Raji (cell line): ENCODE results near the gene LBHD2.

Source experiments
- POLR2A ChIP-seq: IDR thresholded peaks from 2 replicates; pipeline ENCODE4 v1.6.1; 2011; ENCODE audit warnings: low read depth, low read length, control low read depth; ENCODE audit not compliant: insufficient read depth

Gene LBHD2

GRCh38 chr14:103064436-103064835, 19.6 kb upstream of the LBHD2 start:
- TF ChIP-seq POLR2A, result no peak

- no peak for TF ChIP-seq POLR2A
These were observed 19.0 kb upstream of the LBHD2 start for GRCh38 chr14:103064978-103065377.

GRCh38 chr14:103065861-103066260, 18.1 kb upstream of the LBHD2 start:
- no peak for TF ChIP-seq POLR2A

GRCh38 chr14:103066399-103066798, 17.6 kb upstream of the LBHD2 start:
- TF ChIP-seq POLR2A, result no peak

GRCh38 chr14:103067231-103067954, 16.6 kb upstream of the LBHD2 start:
- TF ChIP-seq POLR2A, result no peak

- TF ChIP-seq POLR2A, result no peak
These were observed 15.5 kb upstream of the LBHD2 start for GRCh38 chr14:103068351-103069073.

GRCh38 chr14:103070263-103070885, 13.6 kb upstream of the LBHD2 start:
- TF ChIP-seq POLR2A, result no peak

GRCh38 chr14:103070971-103071542, 13.0 kb upstream of the LBHD2 start:
- TF ChIP-seq POLR2A, result no peak

GRCh38 chr14:103071544-103072251, 12.3 kb upstream of the LBHD2 start:
- TF ChIP-seq POLR2A, result no peak

- TF ChIP-seq POLR2A, result no peak
These were observed 11.2 kb upstream of the LBHD2 start for GRCh38 chr14:103072595-103073366.

- no peak for TF ChIP-seq POLR2A
These were observed 10.6 kb upstream of the LBHD2 start for GRCh38 chr14:103073367-103073875.

GRCh38 chr14:103073876-103074728, 9.9 kb upstream of the LBHD2 start:
- TF ChIP-seq POLR2A, result no peak

GRCh38 chr14:103074729-103075367, 9.2 kb upstream of the LBHD2 start:
- no peak for TF ChIP-seq POLR2A
